IPS DF 4.7 (cell line): ENCODE data around the gene HOXB13.
"Not testable (repeated sequence)": the region's sequence is repeated elsewhere in the genome, so short reads cannot be mapped to it uniquely, and the experiment has no call there.

Source experiments
- DNase-seq: peaks from one replicate; pipeline ENCODE4 v3.0.0-alpha.2; 2013; ENCODE audit warnings: low spot score; ENCODE audit errors: extremely low read depth

HOXB13 gene

GRCh38 chr17:48726916-48727286, 1.6 kb downstream of the HOXB13 start:
- DNase-seq = no peak

- DNase-seq = no peak
These were observed 2.2 kb downstream of the HOXB13 start for GRCh38 chr17:48726114-48726915.

- no peak for DNase-seq
These were observed 3.1 kb downstream of the HOXB13 start for GRCh38 chr17:48725288-48726064.

- no peak for DNase-seq
These were observed 3.6 kb downstream of the HOXB13 start for GRCh38 chr17:48725004-48725287.

GRCh38 chr17:48724251-48725003, 4.1 kb downstream of the HOXB13 start:
- no peak for DNase-seq

- DNase-seq = no peak
These were observed 4.9 kb downstream of the HOXB13 start for GRCh38 chr17:48723423-48724250.

GRCh38 chr17:48722915-48723422, 5.6 kb downstream of the HOXB13 start, which contains the start of gene PRAC2:
Gene PRAC2, plus strand, starts transcription at chr17:48723185. Its CDS starts 1,226 bp downstream, at chr17:48724411.
- no peak for DNase-seq

- no peak for DNase-seq
These were observed 6.2 kb downstream of the HOXB13 start, which contains the start of gene PRAC1 for GRCh38 chr17:48722201-48722907. Gene PRAC1, minus strand, starts transcription at chr17:48722518. Its CDS starts 126 bp downstream, at chr17:48722392.

GRCh38 chr17:48721009-48721402, 7.5 kb downstream of the HOXB13 start:
- DNase-seq = no peak

- no peak for DNase-seq
These were observed 8.1 kb downstream of the HOXB13 start for GRCh38 chr17:48720266-48721008.

- DNase-seq = no peak
These were observed 8.8 kb downstream of the HOXB13 start for GRCh38 chr17:48719642-48720265.

GRCh38 chr17:48718761-48719641, 9.5 kb downstream of the HOXB13 start:
- DNase-seq = no peak

GRCh38 chr17:48718227-48718760, 10.3 kb downstream of the HOXB13 start:
- DNase-seq = no peak

GRCh38 chr17:48717367-48718226, 11.0 kb downstream of the HOXB13 start:
- DNase-seq = no peak

- not testable (repeated sequence) for DNase-seq
These were observed 12.0 kb downstream of the HOXB13 start for GRCh38 chr17:48716549-48716948.

GRCh38 chr17:48715496-48716399, 12.8 kb downstream of the HOXB13 start:
- no peak for DNase-seq
